ENCODE results near the gene ZNF532.

The ZNF532 gene

GRCh38 chr18:59032308-59032707 is 167.6 kb downstream of the ZNF532 start:
- TF ChIP-seq, protein P1, sequence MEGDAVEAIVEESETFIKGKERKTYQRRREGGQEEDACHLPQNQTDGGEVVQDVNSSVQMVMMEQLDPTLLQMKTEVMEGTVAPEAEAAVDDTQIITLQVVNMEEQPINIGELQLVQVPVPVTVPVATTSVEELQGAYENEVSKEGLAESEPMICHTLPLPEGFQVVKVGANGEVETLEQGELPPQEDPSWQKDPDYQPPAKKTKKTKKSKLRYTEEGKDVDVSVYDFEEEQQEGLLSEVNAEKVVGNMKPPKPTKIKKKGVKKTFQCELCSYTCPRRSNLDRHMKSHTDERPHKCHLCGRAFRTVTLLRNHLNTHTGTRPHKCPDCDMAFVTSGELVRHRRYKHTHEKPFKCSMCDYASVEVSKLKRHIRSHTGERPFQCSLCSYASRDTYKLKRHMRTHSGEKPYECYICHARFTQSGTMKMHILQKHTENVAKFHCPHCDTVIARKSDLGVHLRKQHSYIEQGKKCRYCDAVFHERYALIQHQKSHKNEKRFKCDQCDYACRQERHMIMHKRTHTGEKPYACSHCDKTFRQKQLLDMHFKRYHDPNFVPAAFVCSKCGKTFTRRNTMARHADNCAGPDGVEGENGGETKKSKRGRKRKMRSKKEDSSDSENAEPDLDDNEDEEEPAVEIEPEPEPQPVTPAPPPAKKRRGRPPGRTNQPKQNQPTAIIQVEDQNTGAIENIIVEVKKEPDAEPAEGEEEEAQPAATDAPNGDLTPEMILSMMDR (IDR thresholded peaks at IDR 0.05), result no peak
- H3K36me3 ChIP-seq, result no peaks in the 10 kb centered on the region
- no peak overlapping the region for H3K4me3 ChIP-seq (ENCODE audit: low read depth in 1 of 2, low read length in 1 of 2)
- no peaks in the 10 kb centered on the region for H3K9me3 ChIP-seq
- H3K27ac ChIP-seq, result no peak overlapping the region
- H3K27me3 ChIP-seq, result no peaks in the 10 kb centered on the region
- H3K4me1 ChIP-seq (ENCODE audit: control insufficient read depth in 1 of 2, insufficient read depth in 1 of 2, low read depth in 1 of 2, low read length in 1 of 2), result peaks cover 0 to 11% of the 10 kb centered on the region in 2 experiments

DNA sequence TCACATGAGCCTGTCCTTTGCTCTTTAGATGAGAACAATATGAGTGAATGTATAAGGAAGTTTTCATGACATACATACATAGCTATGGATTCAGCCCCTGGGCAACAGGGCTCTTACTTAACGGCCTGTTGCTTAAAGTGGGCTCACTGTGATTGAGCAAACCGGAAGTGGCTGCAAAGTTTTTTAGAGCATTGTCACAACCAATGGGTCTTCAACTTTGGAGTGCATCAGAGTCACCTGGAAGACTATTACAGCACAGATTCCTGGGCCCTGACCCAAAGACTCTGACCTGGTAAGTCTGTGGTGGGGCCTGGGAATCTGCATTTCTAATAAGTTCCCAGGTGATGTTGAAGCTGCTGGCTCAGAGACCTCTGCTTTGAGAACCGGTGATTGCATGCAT is 168.7 kb downstream of the ZNF532 start:
- TF ChIP-seq, protein P1 (IDR thresholded peaks at IDR 0.05), result no peak
- H3K9me3 ChIP-seq, result no peaks in the 10 kb centered on the region
- no peaks in the 10 kb centered on the region for H3K36me3 ChIP-seq
- peaks cover 0 to 11% of the 10 kb centered on the region in 2 experiments for H3K4me1 ChIP-seq (ENCODE audit: control insufficient read depth in 1 of 2, insufficient read depth in 1 of 2, low read depth in 1 of 2, low read length in 1 of 2)
- H3K4me3 ChIP-seq (ENCODE audit: low read depth in 1 of 2, low read length in 1 of 2), result no peak overlapping the region
- no peak overlapping the region for H3K27ac ChIP-seq
- no peaks in the 10 kb centered on the region for H3K27me3 ChIP-seq

GRCh38 chr18:59033974-59034373 is 169.3 kb downstream of the ZNF532 start:
- Histone ChIP-seq H3K27ac (no peak overlapping the region), H3K36me3 (no peaks in the 10 kb centered on the region), H3K9me3 (no peaks in the 10 kb centered on the region), H3K4me3 (ENCODE audit: low read depth in 1 of 2, low read length in 1 of 2) (no peak overlapping the region), H3K4me1 (ENCODE audit: control insufficient read depth in 1 of 2, insufficient read depth in 1 of 2, low read depth in 1 of 2, low read length in 1 of 2) (peaks cover 0 to 11% of the 10 kb centered on the region in 2 experiments), H3K27me3 (no peaks in the 10 kb centered on the region)
- TF ChIP-seq, protein P1 (IDR thresholded peaks at IDR 0.05), result no peak

DNA sequence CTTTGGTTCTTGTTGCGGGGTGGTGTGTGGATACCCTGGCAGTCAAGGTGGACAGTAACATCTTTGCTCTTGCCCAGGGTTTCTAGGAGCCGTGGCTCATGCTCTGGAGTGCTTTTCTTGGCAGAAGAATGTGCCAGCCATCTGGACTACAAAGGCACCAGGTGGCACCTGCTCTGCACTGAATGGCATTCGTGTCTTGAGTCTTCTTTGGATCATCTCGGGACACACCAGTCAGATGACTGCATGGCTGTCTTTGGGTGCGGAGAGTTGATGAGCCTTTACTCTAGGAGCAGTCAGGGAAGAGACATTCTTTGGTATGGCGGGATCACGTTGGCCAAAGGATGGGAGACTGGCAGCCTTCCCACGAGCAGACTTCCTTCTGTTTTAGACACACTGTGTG is 170.9 kb downstream of the ZNF532 start:
- no peaks in the 10 kb centered on the region for H3K27me3 ChIP-seq
- H3K36me3 ChIP-seq, result no peaks in the 10 kb centered on the region
- H3K27ac ChIP-seq, result no peak overlapping the region
- TF ChIP-seq, protein P1 (IDR thresholded peaks at IDR 0.05), result no peak
- H3K4me3 ChIP-seq (ENCODE audit: low read depth in 1 of 2, low read length in 1 of 2), result no peak overlapping the region
- H3K4me1 ChIP-seq (ENCODE audit: control insufficient read depth in 1 of 2, insufficient read depth in 1 of 2, low read depth in 1 of 2, low read length in 1 of 2), result peaks cover 0 to 11% of the 10 kb centered on the region in 2 experiments
- H3K9me3 ChIP-seq, result no peaks in the 10 kb centered on the region

All from neutrophil (primary cell).